ENCODE measurements around the gene COL26A1.

The COL26A1 gene

DNA sequence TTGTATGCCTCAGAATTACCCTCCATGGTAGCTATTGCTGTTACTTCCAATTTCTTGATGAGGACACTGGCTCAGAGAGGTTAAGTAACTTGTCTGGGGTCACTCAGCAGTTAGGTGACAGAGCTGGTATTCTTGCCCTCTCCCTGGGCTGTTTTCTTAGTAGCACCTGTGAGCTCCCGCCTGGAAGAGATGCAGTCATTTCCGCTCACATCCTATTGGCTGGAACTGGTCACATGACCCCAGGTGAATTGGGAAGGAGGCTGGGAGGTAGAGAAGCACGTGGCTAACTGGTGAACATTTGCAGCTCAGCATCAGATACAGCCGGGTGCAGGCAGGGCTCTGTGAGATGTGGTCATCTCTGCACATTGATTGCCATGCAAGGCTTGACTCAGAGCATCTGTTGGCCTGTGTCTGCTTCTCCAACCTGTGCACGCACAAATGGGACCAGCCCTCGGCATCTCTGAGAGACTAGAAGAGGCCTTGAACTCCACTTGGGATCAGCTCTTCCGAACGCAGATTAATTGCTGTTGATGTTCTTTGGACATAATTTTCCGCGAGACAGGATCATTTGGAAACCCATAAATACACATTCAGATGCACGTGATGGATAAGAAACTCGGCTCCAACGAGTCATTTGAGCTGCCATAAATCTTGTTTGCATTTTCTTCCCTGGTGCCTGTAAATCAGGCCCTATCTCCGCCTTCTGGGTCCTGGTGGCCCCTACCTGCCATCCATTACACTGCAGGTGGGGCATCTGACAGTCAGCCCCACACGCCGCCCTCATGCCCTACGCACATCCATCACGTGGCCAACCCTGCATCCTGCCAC is 223.6 kb downstream of the COL26A1 start:
- TF ChIP-seq FOXP2 (optimal IDR thresholded peaks at IDR 0.05; ENCODE audit: borderline replicate concordance, extremely low read depth, extremely low read length, insufficient read depth) (no peak), TAF1 (IDR thresholded peaks at IDR 0.05; ENCODE audit: borderline replicate concordance, insufficient read depth, low read length) (no peak), SIN3A (IDR thresholded peaks at IDR 0.05; ENCODE audit: borderline replicate concordance, insufficient read depth, low read length) (no peak), POLR2AphosphoS5 (IDR thresholded peaks at IDR 0.05; ENCODE audit: low read depth, low read length) (no peak)
- TF ChIP-seq, protein P1, sequence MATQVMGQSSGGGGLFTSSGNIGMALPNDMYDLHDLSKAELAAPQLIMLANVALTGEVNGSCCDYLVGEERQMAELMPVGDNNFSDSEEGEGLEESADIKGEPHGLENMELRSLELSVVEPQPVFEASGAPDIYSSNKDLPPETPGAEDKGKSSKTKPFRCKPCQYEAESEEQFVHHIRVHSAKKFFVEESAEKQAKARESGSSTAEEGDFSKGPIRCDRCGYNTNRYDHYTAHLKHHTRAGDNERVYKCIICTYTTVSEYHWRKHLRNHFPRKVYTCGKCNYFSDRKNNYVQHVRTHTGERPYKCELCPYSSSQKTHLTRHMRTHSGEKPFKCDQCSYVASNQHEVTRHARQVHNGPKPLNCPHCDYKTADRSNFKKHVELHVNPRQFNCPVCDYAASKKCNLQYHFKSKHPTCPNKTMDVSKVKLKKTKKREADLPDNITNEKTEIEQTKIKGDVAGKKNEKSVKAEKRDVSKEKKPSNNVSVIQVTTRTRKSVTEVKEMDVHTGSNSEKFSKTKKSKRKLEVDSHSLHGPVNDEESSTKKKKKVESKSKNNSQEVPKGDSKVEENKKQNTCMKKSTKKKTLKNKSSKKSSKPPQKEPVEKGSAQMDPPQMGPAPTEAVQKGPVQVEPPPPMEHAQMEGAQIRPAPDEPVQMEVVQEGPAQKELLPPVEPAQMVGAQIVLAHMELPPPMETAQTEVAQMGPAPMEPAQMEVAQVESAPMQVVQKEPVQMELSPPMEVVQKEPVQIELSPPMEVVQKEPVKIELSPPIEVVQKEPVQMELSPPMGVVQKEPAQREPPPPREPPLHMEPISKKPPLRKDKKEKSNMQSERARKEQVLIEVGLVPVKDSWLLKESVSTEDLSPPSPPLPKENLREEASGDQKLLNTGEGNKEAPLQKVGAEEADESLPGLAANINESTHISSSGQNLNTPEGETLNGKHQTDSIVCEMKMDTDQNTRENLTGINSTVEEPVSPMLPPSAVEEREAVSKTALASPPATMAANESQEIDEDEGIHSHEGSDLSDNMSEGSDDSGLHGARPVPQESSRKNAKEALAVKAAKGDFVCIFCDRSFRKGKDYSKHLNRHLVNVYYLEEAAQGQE (IDR thresholded peaks at IDR 0.05; ENCODE audit: insufficient read depth in 1 of 2, low read depth in 2 of 2, low read length in 2 of 2), result no peak

DNA sequence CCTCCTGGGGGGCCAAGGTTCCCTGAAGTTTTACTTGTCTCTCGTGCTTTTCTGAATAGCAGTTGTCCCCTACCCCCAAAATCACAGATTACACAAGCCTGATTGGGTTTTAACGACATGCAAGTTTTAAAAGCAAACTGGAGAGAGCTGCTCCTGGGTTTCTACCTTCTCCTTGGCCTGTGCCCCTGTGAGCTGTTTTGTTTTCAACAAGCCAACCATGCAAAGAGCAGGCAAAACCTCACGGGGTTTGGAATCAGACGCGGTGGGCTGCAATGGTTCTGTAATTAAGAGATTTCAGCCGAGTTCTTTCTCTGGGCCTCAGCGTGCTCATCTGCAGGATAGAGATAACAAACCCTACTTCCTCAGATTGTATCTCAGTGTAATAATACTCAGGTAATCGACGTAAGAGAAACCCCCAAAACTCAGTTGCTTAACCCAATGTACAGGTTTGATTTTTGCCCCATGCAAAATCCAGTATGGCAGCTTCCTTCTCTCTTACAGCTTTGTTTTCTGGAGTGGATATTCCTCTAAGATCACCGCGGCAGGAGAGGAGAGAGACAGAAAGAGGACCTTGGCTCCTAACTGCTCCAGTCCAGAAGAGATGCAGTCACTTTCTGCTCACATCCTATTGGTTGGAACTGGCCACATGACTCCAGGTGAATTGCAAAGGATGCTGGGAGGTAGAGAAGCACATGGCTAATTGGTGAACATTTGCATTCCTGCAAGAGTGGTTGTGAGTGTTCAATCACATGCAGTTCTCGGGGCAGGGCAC is 224.4 kb downstream of the COL26A1 start:
- no peak for TF ChIP-seq TAF1 (IDR thresholded peaks at IDR 0.05; ENCODE audit: borderline replicate concordance, insufficient read depth, low read length)

DNA sequence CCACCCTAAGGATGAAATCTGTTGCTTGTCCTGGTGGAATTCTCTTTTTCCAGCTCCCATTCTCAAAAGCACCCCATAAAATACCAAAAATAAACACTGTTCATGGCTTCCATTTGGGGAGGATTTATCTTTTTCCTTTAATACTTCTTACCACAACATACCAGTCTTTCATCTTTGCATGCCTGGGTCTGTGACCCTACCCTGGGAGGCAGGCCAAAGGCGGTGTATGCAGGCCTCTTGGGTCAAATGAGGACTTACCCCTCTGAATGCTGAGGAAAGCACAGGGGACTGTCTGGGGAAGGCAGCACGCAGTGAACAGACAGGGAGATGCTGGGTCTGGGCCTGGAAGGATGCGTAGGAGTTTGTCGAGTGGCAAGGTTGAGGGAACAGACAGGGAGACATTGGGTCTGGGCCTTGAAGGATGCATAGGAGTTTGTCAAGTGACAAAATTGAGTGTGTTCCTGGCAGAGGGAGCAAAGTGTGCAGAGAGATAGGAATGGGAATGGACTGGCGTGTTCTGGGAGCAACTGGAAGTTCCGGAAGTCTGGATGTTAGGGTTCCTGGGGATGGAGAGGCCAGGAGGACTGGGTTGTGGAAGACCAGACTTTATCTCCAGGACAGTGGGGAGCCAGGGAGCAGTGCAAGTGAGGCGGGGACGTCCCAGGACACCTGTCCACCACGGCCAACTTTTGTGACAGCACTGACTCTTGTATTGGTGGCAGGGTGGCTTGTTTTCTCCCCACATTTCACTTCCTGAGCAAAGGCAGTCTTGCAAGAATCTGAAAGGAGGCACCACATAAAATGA is 225.7 kb downstream of the COL26A1 start:
- no peak for TF ChIP-seq TAF1 (IDR thresholded peaks at IDR 0.05; ENCODE audit: borderline replicate concordance, insufficient read depth, low read length)
- TF ChIP-seq, protein P1 (IDR thresholded peaks at IDR 0.05; ENCODE audit: insufficient read depth in 1 of 2, low read depth in 2 of 2, low read length in 2 of 2), result no peak
- no peak for TF ChIP-seq POLR2AphosphoS5 (IDR thresholded peaks at IDR 0.05; ENCODE audit: low read depth, low read length)
- no peak for TF ChIP-seq SIN3A (IDR thresholded peaks at IDR 0.05; ENCODE audit: borderline replicate concordance, insufficient read depth, low read length)
- no peak for TF ChIP-seq FOXP2 (optimal IDR thresholded peaks at IDR 0.05; ENCODE audit: borderline replicate concordance, extremely low read depth, extremely low read length, insufficient read depth)

DNA sequence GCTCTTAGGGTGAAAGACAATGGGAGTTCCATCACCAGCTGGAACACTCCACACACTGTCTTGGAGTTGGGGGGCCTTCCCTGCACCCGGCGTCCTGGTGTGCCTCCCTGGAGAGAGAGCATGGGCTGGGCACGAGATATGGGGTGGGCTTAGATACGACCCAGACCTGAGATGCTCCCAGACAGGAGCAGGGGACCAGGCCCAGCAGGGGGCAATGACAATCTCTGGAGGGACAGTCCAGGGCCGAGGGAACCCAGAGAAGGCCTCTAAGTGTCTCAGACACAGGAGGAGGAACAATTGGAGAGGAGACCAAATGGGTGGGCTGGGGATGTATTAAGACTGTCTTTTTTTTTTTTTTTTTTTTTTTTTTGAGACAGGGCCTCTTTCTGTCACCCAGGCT is 226.4 kb downstream of the COL26A1 start:
- TF ChIP-seq SIN3A (IDR thresholded peaks at IDR 0.05; ENCODE audit: borderline replicate concordance, insufficient read depth, low read length), result no peak
- no peak for TF ChIP-seq POLR2AphosphoS5 (IDR thresholded peaks at IDR 0.05; ENCODE audit: low read depth, low read length)

DNA sequence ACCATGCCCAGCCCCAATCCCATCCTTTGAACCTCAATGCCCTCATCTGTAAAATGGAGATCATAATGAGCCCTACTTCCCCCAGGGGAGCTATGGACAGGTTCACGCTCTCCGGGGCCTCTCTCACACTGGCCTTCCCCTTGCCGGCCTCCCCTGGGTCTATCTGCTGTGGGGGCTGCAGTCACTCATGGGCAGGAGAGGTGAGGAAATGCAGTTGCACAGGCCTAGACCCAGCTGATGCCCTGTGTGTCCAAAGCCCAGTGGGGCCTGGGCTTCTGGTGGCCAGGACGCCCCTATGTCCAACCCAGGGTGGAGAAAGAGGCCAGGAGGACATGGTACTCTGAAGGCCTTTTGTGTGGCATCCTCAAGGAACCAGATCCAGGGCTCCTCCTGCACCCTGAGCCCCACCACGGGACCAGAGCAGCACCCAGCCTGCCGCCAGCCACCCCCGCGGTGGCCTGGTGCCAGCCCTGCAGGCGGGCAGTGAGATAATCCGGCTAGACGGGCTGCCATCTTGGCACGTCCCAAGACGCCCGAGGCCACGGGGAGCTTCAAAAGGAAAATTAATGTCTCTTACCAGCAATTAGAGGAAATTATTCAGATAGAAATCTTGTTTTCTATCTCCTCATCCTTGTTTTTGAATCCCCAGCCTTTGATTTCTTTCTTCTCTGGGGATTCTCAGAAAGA is 227.4 kb downstream of the COL26A1 start:
- TF ChIP-seq, protein P1 (IDR thresholded peaks at IDR 0.05; ENCODE audit: insufficient read depth in 1 of 2, low read depth in 2 of 2, low read length in 2 of 2), result no peak
- TF ChIP-seq FOXP2 (optimal IDR thresholded peaks at IDR 0.05; ENCODE audit: borderline replicate concordance, extremely low read depth, extremely low read length, insufficient read depth), result no peak
- no peak for TF ChIP-seq POLR2AphosphoS5 (IDR thresholded peaks at IDR 0.05; ENCODE audit: low read depth, low read length)
- TF ChIP-seq SIN3A (IDR thresholded peaks at IDR 0.05; ENCODE audit: borderline replicate concordance, insufficient read depth, low read length), result no peak
- no peak for TF ChIP-seq TAF1 (IDR thresholded peaks at IDR 0.05; ENCODE audit: borderline replicate concordance, insufficient read depth, low read length)

Data from PFSK-1 (cell line).